GM18520 (cell line): ENCODE measurements around the gene CDKN1C.

ENCODE experiments used
- ATAC-seq: cut with Tn5 transposase; IDR thresholded peaks from one replicate; pipeline ENCODE4 v1.9.1; 2021; ENCODE audit not compliant: unreplicated experiment

The CDKN1C gene

DNA sequence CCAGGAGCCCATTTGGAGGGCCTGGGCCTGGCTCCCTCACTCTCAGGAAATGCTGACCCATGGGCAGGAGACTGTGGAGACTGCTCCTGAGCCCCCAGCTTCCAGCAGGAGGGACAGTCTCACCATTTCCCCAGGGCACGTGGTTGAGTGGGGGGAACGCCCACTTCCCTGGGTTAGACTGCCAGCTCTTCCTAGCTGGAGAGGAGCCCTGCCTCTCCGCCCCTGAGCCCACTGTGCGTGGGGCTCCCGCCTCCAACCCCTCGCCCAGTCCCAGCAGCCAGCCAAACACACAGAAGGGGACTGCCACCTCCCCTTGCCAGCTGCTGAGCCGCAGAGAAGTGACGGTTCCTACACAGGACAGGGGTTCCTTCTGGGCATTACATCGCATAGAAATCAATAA, 37.1 kb downstream of the CDKN1C start:
- no peak for ATAC-seq

DNA sequence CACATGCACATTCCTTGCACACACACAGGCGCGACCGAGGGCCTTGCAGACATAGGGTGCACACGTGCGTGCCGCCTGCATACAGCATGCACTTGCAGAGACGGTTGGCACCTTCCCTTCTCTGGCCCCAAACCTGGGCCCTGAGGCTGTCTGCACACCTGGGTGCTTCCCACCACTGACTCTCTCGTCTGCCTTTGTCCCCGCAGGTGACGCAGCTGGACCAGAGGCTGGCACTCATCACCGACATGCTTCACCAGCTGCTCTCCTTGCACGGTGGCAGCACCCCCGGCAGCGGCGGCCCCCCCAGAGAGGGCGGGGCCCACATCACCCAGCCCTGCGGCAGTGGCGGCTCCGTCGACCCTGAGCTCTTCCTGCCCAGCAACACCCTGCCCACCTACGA, 38.0 kb downstream of the CDKN1C start:
- no peak for ATAC-seq

DNA sequence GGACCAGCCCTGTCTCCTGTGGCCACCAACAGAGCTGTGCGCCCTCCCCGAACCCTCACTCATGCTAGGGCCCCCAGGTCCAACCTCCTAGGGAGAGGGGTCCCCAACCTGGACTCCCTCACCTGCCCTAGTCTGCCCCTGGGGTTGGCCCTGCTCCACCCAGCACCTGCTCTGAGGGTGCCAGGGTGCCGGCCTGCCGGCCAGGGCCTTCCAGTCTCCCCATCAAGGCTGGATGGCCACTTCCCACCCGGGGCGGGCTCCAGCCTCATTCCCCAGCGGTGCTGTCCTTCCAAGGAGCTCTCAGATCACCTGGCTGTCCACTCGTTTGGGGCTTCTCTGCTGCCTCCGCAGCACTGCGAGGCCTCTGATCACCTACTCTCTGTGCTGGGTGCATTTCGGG, 39.1 kb downstream of the CDKN1C start:
- no peak for ATAC-seq

DNA sequence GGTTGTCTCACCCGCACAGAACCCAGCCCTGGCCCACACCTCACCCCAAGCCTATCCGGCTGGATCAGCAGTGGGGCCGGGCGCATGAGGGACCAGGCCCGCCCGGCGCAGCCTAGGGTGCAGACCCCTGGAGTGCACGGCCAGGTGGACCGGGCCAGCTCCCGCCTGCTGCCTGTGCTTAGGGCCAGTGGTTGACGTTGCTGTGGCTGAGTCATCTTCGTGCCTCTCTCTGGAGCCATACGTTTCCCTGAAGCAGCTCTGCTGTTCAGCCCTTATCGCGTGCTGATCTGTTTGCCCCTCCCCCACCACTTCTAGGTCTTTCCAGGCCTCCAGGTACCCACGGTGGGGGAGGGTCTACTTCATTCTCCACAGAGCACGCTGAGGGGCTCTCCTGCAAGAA, 39.5 kb downstream of the CDKN1C start:
- ATAC-seq = no peak

DNA sequence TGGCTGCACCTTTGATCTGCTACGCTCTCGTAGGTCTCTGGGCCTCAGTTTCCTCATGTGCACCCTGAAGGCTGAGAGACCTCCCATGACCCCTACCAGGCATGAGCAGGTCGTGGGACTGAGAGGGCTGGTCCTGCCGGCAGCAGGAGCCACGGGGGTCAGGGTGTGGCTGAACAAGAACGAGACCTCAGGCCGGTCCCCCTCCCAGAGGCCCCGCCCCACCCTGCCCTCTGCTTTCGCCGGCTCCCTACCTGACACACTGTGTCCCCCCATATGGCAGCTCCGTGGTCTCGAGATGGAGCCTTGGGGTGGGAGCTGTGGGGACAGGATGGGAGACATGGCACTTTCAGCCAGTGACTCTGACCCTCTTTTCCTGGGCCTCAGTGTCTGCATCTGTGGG, 40.6 kb downstream of the CDKN1C start:
- no peak for ATAC-seq

DNA sequence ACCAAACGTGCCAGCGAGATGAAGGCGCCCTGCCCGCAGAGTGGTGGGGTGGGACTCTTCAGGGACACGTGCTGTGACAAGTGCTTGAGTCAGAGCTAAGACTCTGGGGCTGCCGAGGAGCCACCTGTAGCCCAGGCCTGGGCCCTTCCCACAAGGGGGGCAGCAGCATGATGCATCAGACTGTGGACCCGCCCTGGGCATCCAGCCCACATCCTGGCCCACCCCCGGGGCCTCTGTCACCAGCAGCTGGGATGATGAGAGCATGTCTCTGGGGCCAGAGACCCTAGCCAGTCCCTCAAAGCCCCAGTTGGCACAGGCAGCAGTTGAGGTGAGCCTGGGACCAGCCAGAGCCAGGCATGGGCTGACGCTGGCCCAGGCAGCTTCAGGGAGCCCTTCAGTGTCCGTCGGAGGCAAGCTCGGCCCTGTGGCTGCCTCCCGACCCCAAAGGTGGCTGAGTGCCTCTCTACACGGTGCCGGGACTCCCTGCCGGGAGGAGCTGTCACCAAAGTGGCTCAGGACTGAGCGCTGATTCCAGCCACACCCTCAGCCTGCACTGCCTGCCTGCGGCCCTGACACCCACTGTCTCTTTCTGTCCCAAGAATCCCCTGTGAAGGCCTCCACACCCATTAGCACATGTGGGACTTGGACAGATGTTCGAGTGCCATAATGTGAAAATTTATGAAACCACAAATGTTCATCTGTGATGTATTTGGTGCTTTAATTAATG, 41.3 kb downstream of the CDKN1C start:
- ATAC-seq = no peak

DNA sequence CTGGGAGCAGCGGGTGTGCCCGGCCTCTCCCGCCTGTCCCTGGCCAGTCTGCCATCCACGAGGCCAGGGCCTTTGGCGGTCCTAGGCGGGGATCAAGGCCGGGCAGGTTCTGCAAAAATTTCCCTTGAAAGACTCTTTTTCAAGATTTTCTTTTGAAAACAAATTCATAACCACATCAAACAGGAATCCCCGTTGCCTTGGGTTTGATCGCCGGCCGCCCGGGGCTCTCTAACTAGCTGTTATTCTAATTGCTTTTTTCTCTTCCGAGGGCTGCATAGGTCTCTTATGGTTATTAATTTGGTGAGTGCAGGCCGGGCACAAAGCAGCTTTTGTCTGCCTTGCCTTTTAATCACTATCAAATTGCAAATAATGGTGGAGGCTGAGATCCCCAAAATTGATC, 42.0 kb downstream of the CDKN1C start:
- no peak for ATAC-seq

DNA sequence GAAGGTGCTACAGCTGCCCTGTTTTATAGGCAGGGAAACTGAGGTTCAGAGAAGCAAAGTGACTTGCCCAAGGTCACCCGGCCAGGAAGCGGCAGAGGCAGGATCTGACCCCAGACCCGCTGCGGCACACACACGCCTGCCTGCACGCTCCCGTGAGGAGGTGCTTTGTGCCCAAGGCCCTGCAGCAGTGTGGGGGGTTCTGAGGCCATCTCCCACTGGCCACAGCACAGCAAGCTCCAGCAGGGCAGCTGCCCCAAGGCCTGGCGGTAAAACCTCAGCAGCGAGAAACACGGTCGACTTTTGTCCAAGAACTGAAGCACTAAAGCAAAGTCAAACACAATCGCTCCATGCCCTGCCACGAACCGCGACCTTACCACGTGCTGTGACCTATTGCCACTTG, 42.7 kb downstream of the CDKN1C start:
- ATAC-seq = no peak

DNA sequence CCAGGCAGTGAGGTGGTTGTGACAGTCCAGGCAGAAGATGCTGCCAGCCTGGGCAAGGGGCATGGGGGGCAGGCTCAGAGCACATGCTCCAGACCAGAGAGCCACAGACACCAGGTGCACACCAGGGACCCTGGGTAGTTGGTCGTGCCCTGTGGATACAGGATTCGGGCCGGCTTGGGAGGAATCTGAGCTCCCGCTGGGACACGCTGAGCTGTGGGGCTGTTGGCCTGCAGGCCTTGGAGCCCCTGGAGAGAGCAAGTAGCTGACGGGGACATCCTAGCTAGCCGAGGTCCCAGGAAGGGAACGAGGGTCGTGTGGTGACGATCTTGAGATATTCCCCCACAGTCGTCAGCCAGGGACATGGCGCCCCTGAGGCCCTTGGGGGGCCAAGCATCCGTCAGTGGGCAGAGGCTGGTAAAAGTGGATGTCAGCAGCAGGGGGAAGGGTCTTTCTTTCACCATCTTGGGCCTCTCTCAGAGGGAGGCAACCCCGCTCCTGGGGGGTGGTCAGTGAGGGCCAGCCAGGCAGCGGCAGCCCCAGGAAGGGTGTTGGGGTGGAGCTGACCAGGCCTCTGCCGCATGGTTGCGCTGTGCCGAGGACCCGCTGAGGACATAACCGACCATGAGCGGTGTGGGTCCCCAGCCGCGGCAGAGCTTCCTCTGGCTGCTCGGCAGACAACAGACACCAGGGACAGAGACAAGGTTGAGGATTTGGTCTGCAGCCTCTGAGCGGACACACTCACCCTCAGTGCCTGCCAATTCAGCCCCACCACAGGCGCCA, 44.0 kb downstream of the CDKN1C start:
- no peak for ATAC-seq

DNA sequence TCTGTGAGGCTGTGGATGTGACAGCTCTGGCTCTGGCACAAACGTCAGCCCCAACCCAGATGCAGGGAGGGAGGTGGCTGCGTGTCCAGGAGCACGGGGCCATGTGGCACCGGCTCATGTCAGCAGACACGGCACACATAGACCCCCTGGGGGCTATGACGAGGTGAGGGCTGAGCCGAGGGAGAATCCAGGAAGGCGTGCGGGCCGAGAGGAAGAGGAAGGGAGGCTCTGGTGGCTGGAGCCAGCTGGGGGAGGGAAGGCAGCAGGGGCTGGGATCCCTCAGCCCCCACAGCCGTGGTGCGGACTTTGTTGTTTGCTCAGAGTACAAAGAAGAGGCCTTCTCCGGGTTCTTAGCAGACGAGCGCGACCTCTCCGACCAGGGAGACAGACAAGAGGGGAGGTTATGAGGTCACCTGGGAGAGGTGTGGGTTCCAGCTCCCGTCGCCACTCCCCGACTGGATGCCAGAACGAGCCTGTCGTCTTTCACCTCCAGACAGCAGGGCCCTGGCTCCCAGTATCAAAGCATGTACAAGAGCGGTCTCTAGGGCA, 46.1 kb downstream of the CDKN1C start:
- no peak for ATAC-seq

DNA sequence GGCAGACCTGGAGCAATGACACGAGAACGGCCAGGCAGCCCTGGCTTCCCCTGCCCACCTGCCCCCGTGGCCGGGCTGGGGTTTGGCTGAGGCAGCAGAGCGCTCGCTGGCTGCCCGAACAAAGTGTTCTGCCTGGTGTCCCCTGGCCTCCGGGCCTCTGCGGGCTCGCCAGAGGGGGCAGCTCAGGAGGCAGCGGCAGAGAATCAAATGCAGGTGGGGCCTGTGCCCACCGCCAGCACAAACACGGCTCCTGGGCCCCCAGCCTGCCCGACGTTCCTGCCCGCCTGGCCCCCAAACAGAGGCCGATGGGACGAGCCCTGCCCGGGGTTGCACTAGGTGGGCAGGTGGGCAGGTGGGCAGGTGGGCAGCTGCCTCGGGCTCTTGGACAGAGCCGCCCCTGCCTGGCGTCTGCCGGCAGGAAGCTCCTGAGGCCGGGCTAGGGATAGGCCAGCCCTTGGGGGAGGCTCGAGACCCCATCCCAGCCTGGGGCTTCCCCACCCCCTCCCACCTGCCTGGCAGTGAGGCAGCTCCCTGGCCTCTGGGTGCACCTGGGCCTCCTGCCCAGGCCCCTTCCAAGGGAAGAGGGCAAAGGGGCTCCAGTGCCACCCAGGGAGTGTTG, 46.8 kb downstream of the CDKN1C start:
- no peak for ATAC-seq

DNA sequence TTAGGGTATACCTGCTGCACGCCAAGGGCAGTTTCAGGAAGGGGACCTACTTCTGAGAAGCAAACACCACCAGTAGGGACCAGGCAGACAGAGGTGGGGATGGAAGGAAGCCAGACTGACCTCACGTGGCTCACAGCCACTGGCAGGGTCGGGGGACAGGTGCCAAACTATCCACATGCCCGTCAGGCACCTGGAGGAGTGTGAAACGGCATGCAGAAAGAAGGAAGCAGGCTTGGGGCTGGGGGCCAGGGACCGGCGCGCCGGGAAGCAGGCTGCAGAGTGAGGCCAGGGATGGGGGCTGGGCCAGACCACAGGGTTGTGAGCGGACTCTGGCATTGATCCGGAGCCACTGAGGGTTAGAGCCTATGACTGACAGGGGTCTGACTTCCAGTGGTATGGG, 47.5 kb downstream of the CDKN1C start:
- no peak for ATAC-seq

DNA sequence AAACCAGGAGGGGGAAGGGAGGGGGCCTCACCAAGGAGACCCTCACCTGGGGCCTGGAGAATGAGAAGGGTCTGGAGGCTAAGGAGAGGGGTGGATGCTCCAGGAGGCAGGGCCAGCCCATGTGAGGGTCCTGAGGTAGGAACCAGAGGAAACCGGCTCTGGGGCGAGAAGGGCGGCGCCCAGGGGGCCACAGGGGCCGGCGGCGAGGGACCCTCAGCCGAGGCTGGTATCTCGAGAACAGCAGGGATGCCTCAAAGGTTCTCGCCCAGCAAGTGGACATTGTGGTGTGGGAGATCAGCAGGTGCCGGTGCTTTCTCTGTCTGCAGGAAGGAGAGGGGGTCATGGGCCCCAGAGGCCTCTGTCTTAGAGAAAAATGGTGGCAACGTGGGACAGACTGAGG, 47.9 kb downstream of the CDKN1C start:
- ATAC-seq = no peak

DNA sequence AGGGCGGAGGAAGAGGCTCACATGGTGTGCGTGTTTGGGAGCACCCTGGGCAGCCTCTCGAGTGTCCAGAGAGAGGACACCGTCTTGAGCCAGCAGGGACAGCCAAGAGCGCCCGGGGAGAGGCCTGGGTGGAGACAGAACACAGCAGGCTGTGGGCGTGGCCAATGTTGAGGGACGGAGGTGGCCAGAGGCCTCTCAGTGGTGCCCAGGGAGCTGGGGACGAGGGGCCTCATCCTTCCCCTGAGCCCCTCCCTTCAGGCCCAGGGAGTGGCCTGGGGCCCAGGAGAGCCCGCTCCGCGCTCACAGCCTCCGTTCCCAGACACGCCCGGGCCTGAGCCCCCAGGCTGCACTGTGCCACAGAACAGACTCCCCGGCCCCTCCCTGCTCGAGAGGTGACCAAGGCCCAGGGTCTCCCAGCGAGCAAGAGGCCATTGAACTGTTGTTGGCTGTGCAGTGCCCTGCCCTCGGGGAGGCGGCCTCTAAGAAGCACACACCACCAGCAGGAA, 48.4 kb downstream of the CDKN1C start:
- no peak for ATAC-seq

DNA sequence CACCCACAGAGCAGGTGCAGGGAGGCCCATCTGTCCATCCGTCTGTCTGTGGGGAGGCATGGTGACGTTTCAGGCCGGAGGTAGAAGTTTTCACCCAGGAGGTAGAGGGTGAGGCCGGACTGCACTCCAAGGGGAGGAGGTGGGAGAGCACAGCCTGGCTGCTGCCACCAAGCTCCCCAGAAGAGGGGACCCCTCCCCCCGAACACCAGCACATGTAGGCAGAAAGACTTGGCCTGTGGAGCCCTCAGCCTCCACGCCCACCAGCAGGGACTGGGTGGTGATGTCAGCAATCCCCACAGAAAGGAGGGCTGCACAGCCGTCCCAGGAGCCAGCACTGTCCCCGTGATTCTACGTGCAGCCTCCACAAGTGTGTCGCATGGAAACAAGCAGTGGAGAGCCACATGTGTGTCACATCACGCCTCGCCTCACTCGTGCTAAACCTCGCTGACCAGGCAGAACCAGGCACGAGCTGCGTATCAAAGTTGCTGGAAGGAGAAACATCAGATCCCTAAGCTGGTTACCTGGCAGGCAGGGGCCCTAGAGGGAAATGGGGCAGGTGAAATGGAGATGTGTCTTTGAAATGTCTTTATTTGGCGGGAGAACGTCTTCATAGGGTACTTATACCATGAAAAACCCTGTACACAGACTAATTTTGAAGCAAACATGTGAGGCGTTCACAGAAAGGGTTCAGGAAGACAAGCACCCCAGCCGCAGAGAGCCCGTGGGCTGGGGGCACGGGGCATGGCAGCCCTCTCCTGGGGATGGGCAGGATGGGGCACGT, 49.1 kb downstream of the CDKN1C start:
- no peak for ATAC-seq

DNA sequence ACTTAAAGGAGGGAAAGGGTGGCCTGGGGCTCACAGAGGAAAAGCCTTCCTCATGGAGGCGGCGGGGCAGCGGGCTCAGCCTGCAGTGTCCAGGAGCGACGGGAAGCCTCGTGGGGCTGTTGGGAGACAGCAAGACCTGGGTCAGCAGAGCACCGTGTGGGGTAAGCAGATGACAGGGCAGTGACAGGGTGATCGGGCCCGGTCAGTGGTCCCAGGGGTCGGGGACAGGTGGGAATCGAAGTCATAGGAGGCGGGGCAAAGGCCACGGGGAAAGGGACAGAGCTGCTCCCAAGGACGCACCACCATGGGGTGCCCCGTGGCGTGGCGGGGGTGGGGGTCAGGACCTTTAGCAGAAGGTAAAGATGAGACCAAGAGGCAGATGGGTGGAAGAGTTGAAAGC, 49.8 kb downstream of the CDKN1C start:
- ATAC-seq = no peak

DNA sequence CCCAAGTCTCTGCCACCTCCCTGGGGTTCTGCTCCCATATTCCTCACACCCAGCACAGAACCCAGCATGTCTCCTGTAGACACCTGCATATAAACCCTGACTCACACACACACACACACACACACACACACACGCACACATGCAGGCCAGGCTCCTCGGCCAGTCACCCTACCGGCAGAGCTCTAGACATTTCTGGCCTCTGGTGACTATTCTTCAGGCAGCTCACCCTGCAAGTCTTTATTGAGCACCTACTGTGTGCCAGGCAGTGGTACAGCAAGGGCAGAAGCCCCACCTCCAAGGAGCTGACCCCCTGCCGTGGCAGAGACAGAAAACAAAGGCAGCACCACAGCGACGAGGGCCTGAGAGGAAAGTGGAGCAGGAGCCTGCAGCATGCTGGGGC, 50.3 kb downstream of the CDKN1C start:
- ATAC-seq = no peak

DNA sequence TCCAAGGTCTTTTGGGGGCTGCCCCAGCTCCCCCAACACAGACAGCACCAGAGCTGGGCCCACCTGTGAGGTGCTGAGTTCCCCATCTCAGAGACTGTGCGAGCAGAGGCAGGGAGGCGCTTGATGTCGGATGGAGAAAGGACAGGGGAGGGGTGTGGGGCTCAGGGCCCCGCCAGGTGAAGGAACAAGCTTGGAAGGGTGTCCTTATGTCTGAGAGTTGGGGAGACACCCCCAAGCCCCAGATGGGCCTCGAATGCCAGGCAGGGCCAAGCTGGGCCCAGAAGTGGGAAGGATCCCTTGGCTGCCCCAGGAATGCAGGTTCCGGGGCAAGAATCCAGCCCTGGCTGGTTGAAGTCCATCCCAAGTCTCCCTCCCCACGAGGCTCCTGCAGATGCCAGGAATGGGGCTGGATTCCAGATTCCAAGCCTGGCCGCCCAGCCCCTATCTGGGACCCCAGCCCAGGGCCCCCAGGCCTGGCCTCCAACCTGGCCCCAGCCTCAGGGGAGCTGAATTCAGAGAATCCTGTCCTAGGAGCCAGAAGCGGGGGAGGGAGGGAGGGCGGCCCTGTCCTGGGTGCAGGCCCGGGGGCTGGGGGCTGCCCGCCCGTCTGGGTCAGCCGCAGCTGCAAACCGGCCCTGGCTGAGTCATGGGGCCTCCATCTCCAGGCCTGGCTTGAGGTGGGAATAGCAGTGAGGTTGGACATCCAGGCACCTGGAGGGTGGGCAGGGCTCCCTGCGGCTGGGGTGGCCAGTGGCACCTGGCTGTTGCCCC, 50.9 kb downstream of the CDKN1C start:
- ATAC-seq = no peak

DNA sequence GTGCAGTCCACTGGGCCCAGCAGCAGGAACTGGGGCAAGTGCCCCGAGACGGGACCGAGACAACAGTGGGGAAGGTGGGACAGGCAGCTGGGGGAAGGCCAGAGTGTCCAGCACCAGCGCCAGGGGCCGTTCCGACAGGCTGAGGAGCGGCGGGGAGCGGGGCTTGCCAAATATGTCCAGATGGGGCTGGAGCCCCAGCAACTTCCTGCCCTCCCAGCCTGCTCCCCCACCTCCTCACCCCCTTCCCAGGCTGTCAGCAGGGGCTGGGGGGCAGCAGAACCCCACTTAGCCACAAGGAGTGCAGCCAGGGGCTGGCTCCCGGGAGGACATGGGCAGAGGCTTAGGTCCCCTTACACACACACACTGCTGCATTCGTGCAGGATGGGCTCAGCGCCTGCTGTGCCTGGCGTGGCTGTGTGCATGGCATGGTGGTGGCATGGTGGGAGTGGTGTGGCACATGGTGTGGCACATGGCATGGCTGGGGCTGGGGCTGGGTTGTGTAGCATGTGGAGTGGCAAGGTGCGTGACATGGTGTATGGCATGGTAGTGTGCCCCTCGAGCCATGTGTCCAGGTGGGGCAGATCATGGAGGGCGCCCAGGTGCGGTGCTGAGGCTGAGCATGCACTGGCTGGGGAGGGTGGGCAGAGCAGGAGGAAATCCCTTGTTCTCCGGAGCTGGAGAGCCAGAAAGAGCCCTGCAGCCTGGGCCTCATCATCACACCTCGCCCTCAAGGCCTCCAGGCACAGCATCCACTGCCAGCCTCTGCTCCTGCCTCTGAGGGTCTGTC, 51.7 kb downstream of the CDKN1C start:
- no peak for ATAC-seq
